ENCODE data around the gene TBL1XR1.
"Not testable (repeated sequence)": the region's sequence is repeated elsewhere in the genome, so short reads cannot be mapped to it uniquely, and the experiment has no call there.

The TBL1XR1 gene

GRCh38 chr3:177158461-177158860, 38.8 kb downstream of the TBL1XR1 start:
- DNase-seq (ENCODE audit: low read depth in 1 of 2, low spot score in 1 of 2): no peak
- in situ Hi-C loops (cut with HindIII; ENCODE audit: low pct_unique_long_range_greater_than_20kb, low sequenced_read_pairs): no loop called here
- no peak for TF ChIP-seq JUND (IDR thresholded peaks at IDR 0.05; ENCODE audit: low read depth)

- DNase-seq (ENCODE audit: low read depth in 1 of 2, low spot score in 1 of 2): no peak
- no peak for TF ChIP-seq JUND (IDR thresholded peaks at IDR 0.05; ENCODE audit: low read depth)
- in situ Hi-C loops (cut with HindIII; ENCODE audit: low pct_unique_long_range_greater_than_20kb, low sequenced_read_pairs): no loop called here
These were observed 39.8 kb downstream of the TBL1XR1 start for GRCh38 chr3:177157492-177157891.

DNA sequence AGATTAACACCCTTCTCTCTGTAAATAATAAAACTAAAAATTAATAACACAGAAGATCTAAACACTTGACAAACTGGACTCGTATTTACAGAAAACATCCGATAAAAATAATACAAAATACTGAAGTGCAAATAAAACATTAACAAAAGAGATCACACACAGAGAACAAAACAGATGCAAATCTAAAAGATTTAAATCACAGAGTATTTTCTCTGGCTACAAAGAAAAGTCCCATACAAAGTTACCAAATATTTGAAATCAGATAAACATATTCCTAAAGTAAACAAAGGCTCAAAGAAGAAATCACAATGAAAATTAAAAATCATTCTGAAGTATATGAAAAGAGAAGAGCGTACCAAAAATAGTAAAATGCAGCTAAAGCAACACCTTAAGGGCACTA, 42.5 kb downstream of the TBL1XR1 start:
- peak in 1 of 2 experiments; percentile 56 for DNase-seq (ENCODE audit: low read depth in 1 of 2, low spot score in 1 of 2)
- in situ Hi-C loops (cut with HindIII; ENCODE audit: low pct_unique_long_range_greater_than_20kb, low sequenced_read_pairs): no loop called here
- TF ChIP-seq JUND (IDR thresholded peaks at IDR 0.05; ENCODE audit: low read depth): peak; percentile 64

GRCh38 chr3:177150970-177151627, 46.2 kb downstream of the TBL1XR1 start:
- TF ChIP-seq JUND (IDR thresholded peaks at IDR 0.05; ENCODE audit: low read depth): no peak
- in situ Hi-C loops (cut with HindIII; ENCODE audit: low pct_unique_long_range_greater_than_20kb, low sequenced_read_pairs): no loop called here
- no peak for DNase-seq (ENCODE audit: low read depth in 1 of 2, low spot score in 1 of 2)

DNA sequence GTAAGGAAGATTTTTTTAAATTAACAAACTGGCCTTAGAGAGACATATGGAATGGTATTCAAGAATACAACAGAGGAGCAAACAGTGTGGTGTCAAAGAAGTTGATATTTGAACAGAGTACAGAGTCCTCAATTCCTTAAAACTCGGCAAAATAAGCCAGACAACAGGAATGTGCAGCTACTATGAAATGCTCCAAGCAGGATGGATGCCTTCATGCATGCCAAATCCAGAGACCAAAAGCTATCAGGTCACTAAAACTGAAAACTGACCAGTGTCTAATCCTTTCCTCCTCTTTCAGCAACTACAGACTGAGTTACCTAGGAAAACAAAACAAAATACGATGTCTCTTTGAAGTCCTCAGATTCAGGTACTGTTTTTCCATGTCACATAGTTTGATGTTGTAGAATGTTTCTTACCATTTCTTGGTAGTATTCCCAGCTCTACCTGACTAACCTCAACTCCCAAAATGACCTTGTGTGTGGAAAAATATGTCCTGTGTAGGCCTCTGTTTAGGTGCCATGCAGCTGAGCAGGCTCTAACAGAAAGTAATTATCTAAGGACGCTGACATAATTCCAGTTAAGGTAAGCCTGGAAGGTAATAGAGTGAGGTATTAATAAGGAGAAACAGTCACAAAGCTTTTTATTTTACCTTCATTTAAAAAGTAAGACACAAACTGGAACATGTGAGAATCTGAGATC, 46.9 kb downstream of the TBL1XR1 start:
- in situ Hi-C loops (cut with HindIII; ENCODE audit: low pct_unique_long_range_greater_than_20kb, low sequenced_read_pairs): no loop called here
- no peak for DNase-seq (ENCODE audit: low read depth in 1 of 2, low spot score in 1 of 2)
- no peak for TF ChIP-seq JUND (IDR thresholded peaks at IDR 0.05; ENCODE audit: low read depth)

DNA sequence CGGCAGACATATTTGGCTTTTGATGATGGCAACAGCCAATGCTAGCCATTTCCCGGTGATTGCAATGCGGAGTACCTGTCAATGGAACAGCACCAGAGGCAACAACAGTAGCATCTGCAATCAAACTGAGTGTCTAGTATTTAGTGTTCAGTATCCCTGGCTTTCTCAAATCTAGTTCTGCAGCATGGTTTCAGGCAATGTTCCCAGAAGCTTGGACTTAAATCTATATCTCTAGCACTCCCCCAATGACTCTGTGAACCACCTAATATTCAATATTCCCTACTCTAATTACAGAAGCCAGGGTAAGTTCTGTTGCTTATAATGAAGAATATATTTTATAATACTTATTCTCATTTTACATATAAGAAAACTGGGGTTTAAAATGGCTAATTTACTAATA, 48.2 kb downstream of the TBL1XR1 start:
- TF ChIP-seq JUND (IDR thresholded peaks at IDR 0.05; ENCODE audit: low read depth): no peak
- DNase-seq (ENCODE audit: low read depth in 1 of 2, low spot score in 1 of 2): no peak
- in situ Hi-C loops (cut with HindIII; ENCODE audit: low pct_unique_long_range_greater_than_20kb, low sequenced_read_pairs): no loop called here

DNA sequence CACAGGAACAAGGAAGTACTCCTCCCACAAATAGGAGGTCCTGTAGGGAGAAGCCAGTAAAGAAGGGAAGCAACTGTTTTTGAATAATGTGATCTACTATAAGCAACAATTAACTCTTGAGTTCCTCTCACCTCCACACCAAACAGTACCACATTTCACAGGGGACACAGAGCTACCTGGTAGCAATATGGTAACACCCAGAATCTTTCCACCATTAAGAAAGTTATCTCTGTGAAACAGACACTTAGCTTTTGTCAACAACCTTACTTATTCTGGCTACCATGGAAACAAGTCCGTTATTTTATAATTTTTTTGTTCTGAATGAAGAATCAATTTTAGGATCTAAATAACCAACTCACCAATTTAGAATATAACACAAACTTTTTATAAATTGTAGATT, 49.5 kb downstream of the TBL1XR1 start:
- no peak for TF ChIP-seq JUND (IDR thresholded peaks at IDR 0.05; ENCODE audit: low read depth)
- in situ Hi-C loops (cut with HindIII; ENCODE audit: low pct_unique_long_range_greater_than_20kb, low sequenced_read_pairs): no loop called here
- no peak for DNase-seq (ENCODE audit: low read depth in 1 of 2, low spot score in 1 of 2)

DNA sequence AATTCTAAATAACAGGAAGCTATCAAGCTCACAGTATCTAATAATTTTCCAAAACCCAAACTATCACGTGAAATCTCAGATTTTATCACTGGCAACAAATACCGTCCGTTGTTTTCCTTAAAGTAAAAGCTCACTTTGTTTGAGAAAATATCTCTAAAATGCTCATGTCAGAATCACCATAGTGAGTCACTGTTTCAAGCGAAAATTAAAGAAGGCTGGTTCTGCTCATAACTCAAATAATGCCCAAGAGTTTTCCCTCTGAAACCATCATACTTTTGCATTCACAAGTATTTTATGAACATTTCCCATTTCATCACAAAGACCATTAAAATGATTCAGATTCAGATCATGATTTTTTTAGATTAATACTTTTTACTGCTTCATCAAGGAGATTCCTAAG, 50.6 kb downstream of the TBL1XR1 start:
- no peak for TF ChIP-seq JUND (IDR thresholded peaks at IDR 0.05; ENCODE audit: low read depth)
- in situ Hi-C loops (cut with HindIII; ENCODE audit: low pct_unique_long_range_greater_than_20kb, low sequenced_read_pairs): no loop called here
- DNase-seq (ENCODE audit: low read depth in 1 of 2, low spot score in 1 of 2): no peak

DNA sequence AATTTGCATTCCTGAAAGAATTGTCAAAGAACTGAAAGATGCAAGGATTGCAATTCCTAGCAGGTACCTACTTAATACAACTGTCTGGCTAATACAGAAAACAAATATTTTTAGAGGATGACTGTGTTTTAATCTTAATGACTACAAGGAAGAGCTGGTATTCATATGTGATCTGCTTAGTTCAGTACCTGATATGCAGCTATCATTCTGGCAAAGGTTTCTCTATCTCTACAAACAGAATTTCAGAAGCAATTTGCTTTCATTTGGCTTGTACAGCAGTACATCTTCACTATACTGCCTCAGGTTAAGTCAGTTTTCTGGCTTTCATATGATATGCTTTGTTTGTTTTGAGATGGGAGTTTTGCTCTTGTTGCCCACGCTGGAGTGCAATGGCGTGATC, 51.3 kb downstream of the TBL1XR1 start:
- in situ Hi-C loops (cut with HindIII; ENCODE audit: low pct_unique_long_range_greater_than_20kb, low sequenced_read_pairs): no loop called here
- no peak for DNase-seq (ENCODE audit: low read depth in 1 of 2, low spot score in 1 of 2)
- TF ChIP-seq JUND (IDR thresholded peaks at IDR 0.05; ENCODE audit: low read depth): no peak

GRCh38 chr3:177145381-177145780, 51.9 kb downstream of the TBL1XR1 start:
- DNase-seq (ENCODE audit: low read depth in 1 of 2, low spot score in 1 of 2): no peak
- in situ Hi-C loops (cut with HindIII; ENCODE audit: low pct_unique_long_range_greater_than_20kb, low sequenced_read_pairs): no loop called here
- TF ChIP-seq JUND (IDR thresholded peaks at IDR 0.05; ENCODE audit: low read depth): no peak

DNA sequence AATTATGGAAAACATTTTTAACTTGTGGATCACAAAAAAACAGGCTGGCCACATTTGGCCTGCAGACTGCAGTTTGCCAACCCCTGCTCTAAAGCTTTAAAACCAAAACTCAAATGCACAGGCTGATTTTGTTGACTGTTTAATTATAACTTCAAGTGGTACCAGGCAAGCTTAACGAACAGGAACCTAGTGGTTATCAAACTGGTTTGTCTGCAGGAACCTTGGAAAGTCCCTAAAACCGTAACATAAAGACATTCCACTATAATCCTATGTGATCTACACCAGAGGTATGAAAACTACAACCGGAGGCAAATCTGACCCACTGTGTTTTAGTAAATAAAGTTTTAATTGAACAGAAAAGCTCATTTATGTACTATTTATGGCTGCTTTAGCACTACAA, 52.4 kb downstream of the TBL1XR1 start:
- in situ Hi-C loops (cut with HindIII; ENCODE audit: low pct_unique_long_range_greater_than_20kb, low sequenced_read_pairs): no loop called here
- DNase-seq (ENCODE audit: low read depth in 1 of 2, low spot score in 1 of 2): peak; percentile 33 to 71
- no peak for TF ChIP-seq JUND (IDR thresholded peaks at IDR 0.05; ENCODE audit: low read depth)

- no peak for TF ChIP-seq JUND (IDR thresholded peaks at IDR 0.05; ENCODE audit: low read depth)
- in situ Hi-C loops (cut with HindIII; ENCODE audit: low pct_unique_long_range_greater_than_20kb, low sequenced_read_pairs): no loop called here
- DNase-seq (ENCODE audit: low read depth in 1 of 2, low spot score in 1 of 2): no peak
These were observed 55.2 kb downstream of the TBL1XR1 start for GRCh38 chr3:177141899-177142646.

- no peak for DNase-seq (ENCODE audit: low read depth in 1 of 2, low spot score in 1 of 2)
- TF ChIP-seq JUND (IDR thresholded peaks at IDR 0.05; ENCODE audit: low read depth): no peak
- in situ Hi-C loops (cut with HindIII; ENCODE audit: low pct_unique_long_range_greater_than_20kb, low sequenced_read_pairs): no loop called here
These were observed 55.8 kb downstream of the TBL1XR1 start for GRCh38 chr3:177141471-177141870.

- DNase-seq (ENCODE audit: low read depth in 1 of 2, low spot score in 1 of 2); in situ Hi-C loops (cut with HindIII; ENCODE audit: low pct_unique_long_range_greater_than_20kb, low sequenced_read_pairs): not testable (repeated sequence)
These were observed 58.1 kb downstream of the TBL1XR1 start for GRCh38 chr3:177139220-177139619.

Measured in T47D (cell line).